ENCODE results near the gene FLVCR1. TPM values are rescaled to one million over a fixed set of nuclear protein-coding genes. Genes with fewer than 3 reads are reported as not detected.

Gene FLVCR1
- total RNA-seq, 1 donor from 2014 or later: 18.4 TPM

- H3K4me1 Mint-ChIP-seq (ENCODE audit: unreplicated experiment): peaks cover 23% of the 10 kb centered on the region
- no peak for DNase-seq (ENCODE audit: low spot score)
- no peaks in the 10 kb centered on the region for H3K9me3 Mint-ChIP-seq (ENCODE audit: unreplicated experiment)
Observed at GRCh38 chr1:212918824-212919223, 60.7 kb downstream of the FLVCR1 start.

GRCh38 chr1:212920246-212920645, 62.2 kb downstream of the FLVCR1 start:
- Mint-ChIP-seq H3K9me3 (ENCODE audit: unreplicated experiment) (no peaks in the 10 kb centered on the region), H3K4me1 (ENCODE audit: unreplicated experiment) (peaks cover 20% of the 10 kb centered on the region), H3K27me3 (ENCODE audit: unreplicated experiment) (peaks cover 8% of the 10 kb centered on the region), H3K27ac (ENCODE audit: unreplicated experiment) (no peak overlapping the region), H3K4me3 (ENCODE audit: unreplicated experiment) (no peak overlapping the region), H3K36me3 (ENCODE audit: low read depth, unreplicated experiment) (peaks cover 2% of the 10 kb centered on the region)
- no peak for TF ChIP-seq CTCF (IDR thresholded peaks at IDR 0.05; ENCODE audit: unreplicated experiment)
- DNase-seq (ENCODE audit: low spot score): no peak

More at GRCh38 chr1:212918824-212919223, 60.7 kb downstream of the FLVCR1 start:
- Mint-ChIP-seq H3K36me3 (ENCODE audit: low read depth, unreplicated experiment) (no peaks in the 10 kb centered on the region), H3K27me3 (ENCODE audit: unreplicated experiment) (peaks cover 11% of the 10 kb centered on the region), H3K4me3 (ENCODE audit: unreplicated experiment) (no peak overlapping the region), H3K27ac (ENCODE audit: unreplicated experiment) (no peak overlapping the region)
- no peak for TF ChIP-seq CTCF (IDR thresholded peaks at IDR 0.05; ENCODE audit: unreplicated experiment)

- peaks cover 8% of the 10 kb centered on the region for H3K27me3 Mint-ChIP-seq (ENCODE audit: unreplicated experiment)
- H3K9me3 Mint-ChIP-seq (ENCODE audit: unreplicated experiment): no peaks in the 10 kb centered on the region
- DNase-seq (ENCODE audit: low spot score): no peak
- peaks cover 8% of the 10 kb centered on the region for H3K36me3 Mint-ChIP-seq (ENCODE audit: low read depth, unreplicated experiment)
- no peak overlapping the region for H3K27ac Mint-ChIP-seq (ENCODE audit: unreplicated experiment)
- H3K4me3 Mint-ChIP-seq (ENCODE audit: unreplicated experiment): no peak overlapping the region
- peaks cover 18% of the 10 kb centered on the region for H3K4me1 Mint-ChIP-seq (ENCODE audit: unreplicated experiment)
- no peak for TF ChIP-seq CTCF (IDR thresholded peaks at IDR 0.05; ENCODE audit: unreplicated experiment)
Observed at GRCh38 chr1:212920896-212921295, 62.8 kb downstream of the FLVCR1 start.

- no peak for TF ChIP-seq CTCF (IDR thresholded peaks at IDR 0.05; ENCODE audit: unreplicated experiment)
- peaks cover 8% of the 10 kb centered on the region for H3K36me3 Mint-ChIP-seq (ENCODE audit: low read depth, unreplicated experiment)
- H3K4me1 Mint-ChIP-seq (ENCODE audit: unreplicated experiment): peaks cover 8% of the 10 kb centered on the region
- H3K27me3 Mint-ChIP-seq (ENCODE audit: unreplicated experiment): peaks cover 6% of the 10 kb centered on the region
- H3K27ac Mint-ChIP-seq (ENCODE audit: unreplicated experiment): no peak overlapping the region
- DNase-seq (ENCODE audit: low spot score): no peak
- H3K9me3 Mint-ChIP-seq (ENCODE audit: unreplicated experiment): no peaks in the 10 kb centered on the region
- H3K4me3 Mint-ChIP-seq (ENCODE audit: unreplicated experiment): no peak overlapping the region
Observed at GRCh38 chr1:212922016-212922415, 63.9 kb downstream of the FLVCR1 start.

GRCh38 chr1:212926372-212926771, 68.3 kb downstream of the FLVCR1 start:
- H3K9me3 Mint-ChIP-seq (ENCODE audit: unreplicated experiment): no peaks in the 10 kb centered on the region
- H3K36me3 Mint-ChIP-seq (ENCODE audit: low read depth, unreplicated experiment): peaks cover 8% of the 10 kb centered on the region
- no peak overlapping the region for H3K4me3 Mint-ChIP-seq (ENCODE audit: unreplicated experiment)

More at GRCh38 chr1:212926372-212926771, 68.3 kb downstream of the FLVCR1 start:
- H3K27me3 Mint-ChIP-seq (ENCODE audit: unreplicated experiment): peaks cover 3% of the 10 kb centered on the region
- peaks cover 9% of the 10 kb centered on the region for H3K4me1 Mint-ChIP-seq (ENCODE audit: unreplicated experiment)
- TF ChIP-seq CTCF (IDR thresholded peaks at IDR 0.05; ENCODE audit: unreplicated experiment): no peak
- no peak overlapping the region for H3K27ac Mint-ChIP-seq (ENCODE audit: unreplicated experiment)
- DNase-seq (ENCODE audit: low spot score): no peak
